IPS-20b (cell line): ENCODE measurements around the gene TRABD2A.

Source experiments
- H3K27ac ChIP-seq: one replicate; pipeline ENCODE4 v1.5.1; 2013; ENCODE audit warnings: low read length
- H3K27me3 ChIP-seq: 2 replicates; pipeline ENCODE4 v1.6.1; 2013; ENCODE audit warnings: mild to moderate bottlenecking, low read length, inconsistent platforms; ENCODE audit not compliant: insufficient read depth
- H3K36me3 ChIP-seq: 2 replicates; pipeline ENCODE4 v1.6.1; 2013; ENCODE audit warnings: low read depth, mild to moderate bottlenecking, inconsistent platforms, low read length, moderate library complexity; ENCODE audit not compliant: insufficient read depth
- H3K4me1 ChIP-seq: 2 replicates; pipeline ENCODE4 v1.6.1; 2013; ENCODE audit warnings: mild to moderate bottlenecking, control low read depth, inconsistent platforms, low read length, moderate library complexity; ENCODE audit not compliant: insufficient read depth
- H3K4me3 ChIP-seq: 2 replicates; pipeline ENCODE4 v1.5.1; 2013; ENCODE audit warnings: mild to moderate bottlenecking, low read length, inconsistent platforms
- H3K9ac ChIP-seq: 2 replicates; pipeline ENCODE4 v1.6.1; 2013; ENCODE audit warnings: low read depth, mild to moderate bottlenecking, inconsistent platforms, low read length, moderate library complexity
- H3K9me3 ChIP-seq: 2 replicates; pipeline ENCODE4 v1.6.1; 2013; ENCODE audit warnings: mild to moderate bottlenecking, low read depth, low read length, inconsistent platforms; ENCODE audit not compliant: insufficient read depth

Gene TRABD2A

DNA sequence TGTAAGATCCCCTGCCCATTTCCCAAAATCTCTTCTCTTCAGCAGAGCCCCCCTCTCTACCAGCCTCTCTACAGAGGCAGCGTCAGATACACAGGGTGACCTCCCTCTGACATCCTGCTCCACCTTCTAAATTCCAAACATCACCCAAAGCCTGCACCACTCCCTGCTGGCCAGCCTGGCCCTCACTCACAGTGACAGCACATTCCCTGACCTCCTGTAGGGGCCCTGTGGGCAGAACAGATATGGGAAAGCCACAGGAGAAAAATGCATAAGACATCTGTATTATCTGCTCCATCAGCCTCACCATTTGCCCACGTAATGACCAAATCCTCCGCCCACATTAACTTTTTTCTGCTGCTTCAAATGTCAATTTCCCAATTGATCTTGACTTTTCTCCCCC lies 40.6 kb downstream of the TRABD2A start:
- no peak overlapping the region for H3K27ac ChIP-seq
- peaks cover 13% of the 10 kb centered on the region for H3K9me3 ChIP-seq
- no peaks in the 10 kb centered on the region for H3K27me3 ChIP-seq
- no peaks in the 10 kb centered on the region for H3K4me1 ChIP-seq
- no peaks in the 10 kb centered on the region for H3K36me3 ChIP-seq
- H3K9ac ChIP-seq: no peak overlapping the region
- H3K4me3 ChIP-seq: no peak overlapping the region

GRCh38 chr2:84839851-84840250 lies 41.0 kb downstream of the TRABD2A start:
- no peak overlapping the region for H3K4me3 ChIP-seq
- H3K9me3 ChIP-seq: peaks cover 13% of the 10 kb centered on the region
- H3K27ac ChIP-seq: no peak overlapping the region
- no peaks in the 10 kb centered on the region for H3K4me1 ChIP-seq
- H3K9ac ChIP-seq: no peak overlapping the region
- no peaks in the 10 kb centered on the region for H3K27me3 ChIP-seq
- no peaks in the 10 kb centered on the region for H3K36me3 ChIP-seq

GRCh38 chr2:84838434-84839145 lies 42.3 kb downstream of the TRABD2A start:
- Histone ChIP-seq H3K36me3 (no peaks in the 10 kb centered on the region), H3K9me3 (peaks cover 13% of the 10 kb centered on the region), H3K27me3 (no peaks in the 10 kb centered on the region), H3K4me3 (no peak overlapping the region), H3K4me1 (no peaks in the 10 kb centered on the region), H3K27ac (no peak overlapping the region), H3K9ac (no peak overlapping the region)

DNA sequence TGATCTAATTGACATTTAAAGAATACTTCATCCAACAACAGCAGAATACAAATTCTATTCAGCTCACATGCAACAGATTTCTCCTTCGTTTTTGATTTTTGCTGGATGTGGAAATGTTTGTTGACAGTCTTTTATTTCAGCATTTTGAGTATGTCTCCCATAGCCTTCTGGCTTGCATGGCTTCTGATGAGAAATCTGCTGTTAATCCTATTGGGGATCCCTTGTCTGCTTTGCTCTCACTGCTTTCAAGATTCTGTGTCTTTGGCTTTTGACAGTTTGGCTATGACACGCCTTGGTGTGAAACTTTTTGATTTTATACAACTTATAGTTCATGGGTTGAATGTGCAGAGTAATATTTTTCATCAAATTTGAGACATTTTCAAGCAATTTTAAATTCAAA lies 44.7 kb downstream of the TRABD2A start:
- Histone ChIP-seq H3K27ac (no peak overlapping the region), H3K9me3 (peaks cover 13% of the 10 kb centered on the region), H3K9ac (no peak overlapping the region), H3K4me3 (no peak overlapping the region), H3K27me3 (no peaks in the 10 kb centered on the region), H3K4me1 (0 out of 2 replicates have a peak, but pooled peaks cover 5% of the 10 kb centered on the region), H3K36me3 (no peaks in the 10 kb centered on the region)

- no peaks in the 10 kb centered on the region for H3K36me3 ChIP-seq
- no peaks in the 10 kb centered on the region for H3K27me3 ChIP-seq
- no peak overlapping the region for H3K4me3 ChIP-seq
- H3K9me3 ChIP-seq: peaks cover 13% of the 10 kb centered on the region
- H3K9ac ChIP-seq: no peak overlapping the region
- H3K27ac ChIP-seq: no peak overlapping the region
- H3K4me1 ChIP-seq: 0 out of 2 replicates have a peak, but pooled peaks cover 5% of the 10 kb centered on the region
Observed at GRCh38 chr2:84833481-84834150, 47.3 kb downstream of the TRABD2A start.

GRCh38 chr2:84832772-84833461 lies 48.0 kb downstream of the TRABD2A start:
- Histone ChIP-seq H3K27ac (no peak overlapping the region), H3K27me3 (no peaks in the 10 kb centered on the region)

GRCh38 chr2:84830758-84831500 lies 50.0 kb downstream of the TRABD2A start:
- no peaks in the 10 kb centered on the region for H3K27me3 ChIP-seq
- H3K27ac ChIP-seq: no peak overlapping the region
- 0 out of 2 replicates have a peak, but pooled peaks cover 5% of the 10 kb centered on the region for H3K4me1 ChIP-seq
- peaks cover 6% of the 10 kb centered on the region; the same call in 1 of the 2 replicates for H3K9me3 ChIP-seq
- H3K36me3 ChIP-seq: no peaks in the 10 kb centered on the region
- no peak overlapping the region for H3K4me3 ChIP-seq
- no peak overlapping the region for H3K9ac ChIP-seq

More at GRCh38 chr2:84832772-84833461, 48.0 kb downstream of the TRABD2A start:
- Histone ChIP-seq H3K9me3 (peaks cover 13% of the 10 kb centered on the region), H3K4me1 (0 out of 2 replicates have a peak, but pooled peaks cover 5% of the 10 kb centered on the region), H3K36me3 (no peaks in the 10 kb centered on the region), H3K9ac (0 out of 2 replicates have a peak overlapping the region, but pooled peaks have one; percentile 7), H3K4me3 (no peak overlapping the region)

- Histone ChIP-seq H3K27ac (no peak overlapping the region), H3K27me3 (no peaks in the 10 kb centered on the region), H3K4me3 (no peak overlapping the region), H3K36me3 (no peaks in the 10 kb centered on the region), H3K9ac (no peak overlapping the region), H3K4me1 (0 out of 2 replicates have a peak, but pooled peaks cover 5% of the 10 kb centered on the region), H3K9me3 (no peaks in the 10 kb centered on the region)
Observed at GRCh38 chr2:84830095-84830494, 50.8 kb downstream of the TRABD2A start.

- 0 out of 2 replicates have a peak, but pooled peaks cover 5% of the 10 kb centered on the region for H3K4me1 ChIP-seq
- no peaks in the 10 kb centered on the region for H3K36me3 ChIP-seq
- no peak overlapping the region for H3K4me3 ChIP-seq
- no peak overlapping the region for H3K9ac ChIP-seq
- no peaks in the 10 kb centered on the region for H3K9me3 ChIP-seq
- no peaks in the 10 kb centered on the region for H3K27me3 ChIP-seq
- no peak overlapping the region for H3K27ac ChIP-seq
Observed at GRCh38 chr2:84829693-84830092, 51.2 kb downstream of the TRABD2A start.

DNA sequence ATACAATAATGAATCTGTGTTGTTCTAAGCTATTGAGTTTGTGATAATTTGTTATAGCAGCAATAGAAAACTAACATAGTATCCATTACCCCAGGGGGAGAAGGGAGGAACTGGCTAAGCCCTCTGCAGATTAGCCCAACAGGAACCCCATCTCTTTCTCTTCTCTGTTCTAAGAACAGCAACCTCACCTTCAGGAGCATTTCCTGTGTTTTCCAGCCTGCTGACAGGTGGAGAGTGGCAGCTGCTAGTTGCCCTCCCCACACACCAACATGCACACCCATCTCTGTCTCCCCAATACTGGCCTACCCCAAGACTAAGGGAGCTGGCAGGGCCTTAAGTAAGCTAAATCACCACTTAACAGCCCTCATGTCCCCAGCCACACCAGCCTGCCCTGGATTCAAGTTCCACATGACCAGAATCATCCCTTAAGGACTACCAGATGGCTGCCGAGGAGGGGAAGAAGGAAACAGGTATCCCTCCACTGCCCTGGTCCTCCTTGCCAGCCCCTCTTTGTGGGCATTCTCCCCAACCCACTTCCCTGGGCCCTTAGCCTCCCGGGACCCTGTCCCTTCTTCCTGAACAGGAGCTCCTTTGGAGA lies 52.8 kb downstream of the TRABD2A start:
- no peak overlapping the region for H3K27ac ChIP-seq
- H3K27me3 ChIP-seq: no peaks in the 10 kb centered on the region
- H3K4me1 ChIP-seq: 0 out of 2 replicates have a peak, but pooled peaks cover 3% of the 10 kb centered on the region
- H3K36me3 ChIP-seq: no peaks in the 10 kb centered on the region
- no peak overlapping the region for H3K4me3 ChIP-seq
- no peak overlapping the region for H3K9ac ChIP-seq
- H3K9me3 ChIP-seq: no peaks in the 10 kb centered on the region

GRCh38 chr2:84823788-84824187 lies 57.1 kb downstream of the TRABD2A start:
- Histone ChIP-seq H3K27me3 (no peaks in the 10 kb centered on the region), H3K27ac (no peak overlapping the region), H3K4me3 (no peak overlapping the region), H3K4me1 (no peaks in the 10 kb centered on the region), H3K36me3 (no peaks in the 10 kb centered on the region), H3K9me3 (no peaks in the 10 kb centered on the region), H3K9ac (no peak overlapping the region)
